ENCODE measurements around the gene ZNF146. TPM values are rescaled to one million over a fixed set of nuclear protein-coding genes. Genes with fewer than 3 reads are reported as not detected.
"Not testable (repeated sequence)": the region's sequence is repeated elsewhere in the genome, so short reads cannot be mapped to it uniquely, and the experiment has no call there.

Gene ZNF146
- polyA plus RNA-seq, 1 donor: 60.5 TPM

- not testable (repeated sequence) for DNase-seq (ENCODE audit: low read depth)
Measured at GRCh38 chr19:36269295-36269694, 54.4 kb downstream of the ZNF146 start.

Other genes starting within 250 kb of the ZNF146 start
- gene SDHAF1, start 219.9 kb upstream of the ZNF146 start, polyA plus RNA-seq (ENCODE audit: insufficient read length): 12.9 TPM
- gene SYNE4, start 206.3 kb upstream of the ZNF146 start, polyA plus RNA-seq (ENCODE audit: insufficient read length): 0.59 TPM
- gene ALKBH6, start 200.9 kb upstream of the ZNF146 start, polyA plus RNA-seq (ENCODE audit: insufficient read length): 8.5 TPM
- 15.5 TPM for gene CLIP3, start 182.2 kb upstream of the ZNF146 start, polyA plus RNA-seq (ENCODE audit: insufficient read length)
- 8.6 TPM for gene THAP8, start 160.8 kb upstream of the ZNF146 start, polyA plus RNA-seq (ENCODE audit: insufficient read length)
- 2.5 TPM for gene WDR62, start 160.2 kb upstream of the ZNF146 start, polyA plus RNA-seq (ENCODE audit: insufficient read length)
- not detected for gene OVOL3, start 104.0 kb upstream of the ZNF146 start, polyA plus RNA-seq (ENCODE audit: insufficient read length)
- 42.3 TPM for gene POLR2I, start 100.2 kb upstream of the ZNF146 start, polyA plus RNA-seq (ENCODE audit: insufficient read length)
- gene TBCB, start 99.6 kb upstream of the ZNF146 start, polyA plus RNA-seq (ENCODE audit: insufficient read length): 80.0 TPM
- gene CAPNS1, start 75.0 kb upstream of the ZNF146 start, polyA plus RNA-seq (ENCODE audit: insufficient read length): 464 TPM
- 219 TPM for gene COX7A1, start 62.7 kb upstream of the ZNF146 start, polyA plus RNA-seq (ENCODE audit: insufficient read length)
- 5.9 TPM for gene ZNF565, start 441 bp upstream of the ZNF146 start, polyA plus RNA-seq (ENCODE audit: insufficient read length)
- gene ZFP14, start 164.1 kb downstream of the ZNF146 start, polyA plus RNA-seq (ENCODE audit: insufficient read length): 5.3 TPM
- gene ZFP82, start 203.5 kb downstream of the ZNF146 start, polyA plus RNA-seq (ENCODE audit: insufficient read length): 7.6 TPM